A549 (cell line): ENCODE data around the gene RAD18.

Experiments
- BHLHE40 ChIP-seq: IDR thresholded peaks from 2 replicates; pipeline ENCODE4 v1.6.1; 2012; ENCODE audit warnings: low read depth, low read length, inconsistent platforms
- CTCF ChIP-seq: fragments of >200 bp; sonication (Bioruptor Twin); formaldehyde crosslinking; IDR thresholded peaks from 3 replicates; pipeline ENCODE4 v1.5.1; 2016
- EP300 ChIP-seq, 2 experiments: fragments of >200 bp; sonication (Bioruptor Twin); formaldehyde crosslinking; IDR thresholded peaks; 2 replicates in 1 of 2; 3 replicates in 1 of 2; pipeline ENCODE4 v1.6.1; 2016 to 2017
- POLR2A ChIP-seq: IDR thresholded peaks from 2 replicates; pipeline ENCODE4 v1.6.1; 2012; ENCODE audit warnings: mild to moderate bottlenecking, low read length
- TF ChIP-seq, protein P1 (sequence below): IDR thresholded peaks from 2 replicates; pipeline ENCODE4 v1.6.1; 2012

GRCh38 chr3:8984081-8984480 lies 20.8 kb upstream of the RAD18 start:
- TF ChIP-seq CTCF (no peak), EP300 (IDR thresholded peaks at IDR 0.05) (no peak), BHLHE40 (no peak), POLR2A (no peak)
- TF ChIP-seq, protein P1, sequence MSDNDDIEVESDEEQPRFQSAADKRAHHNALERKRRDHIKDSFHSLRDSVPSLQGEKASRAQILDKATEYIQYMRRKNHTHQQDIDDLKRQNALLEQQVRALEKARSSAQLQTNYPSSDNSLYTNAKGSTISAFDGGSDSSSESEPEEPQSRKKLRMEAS, result no peak
